Peyer's patch (tissue), 4 donors: ENCODE measurements around the gene HTR7.

Source experiments
- POLR2A ChIP-seq, 2 donors: fragments of 450-650 bp; IDR thresholded peaks; one replicate each; pipeline ENCODE4 v1.5.1; 2017; ENCODE audit warnings: antibody characterized with exemption in 2 of 2, mild to moderate bottlenecking in 2 of 2, moderate library complexity in 2 of 2
- TF ChIP-seq, protein P1 (sequence below), 6 experiments: fragments of 450-650 bp in 4 of 6; fragments of 200-600 bp in 2 of 6; sonication (generic) in 1 of 6; IDR thresholded peaks; one replicate each; pipeline ENCODE4 v1.5.1; 2017 to 2019; ENCODE audit warnings: antibody characterized with exemption in 6 of 6, mild to moderate bottlenecking in 3 of 6, moderate library complexity in 1 of 6

DNA sequence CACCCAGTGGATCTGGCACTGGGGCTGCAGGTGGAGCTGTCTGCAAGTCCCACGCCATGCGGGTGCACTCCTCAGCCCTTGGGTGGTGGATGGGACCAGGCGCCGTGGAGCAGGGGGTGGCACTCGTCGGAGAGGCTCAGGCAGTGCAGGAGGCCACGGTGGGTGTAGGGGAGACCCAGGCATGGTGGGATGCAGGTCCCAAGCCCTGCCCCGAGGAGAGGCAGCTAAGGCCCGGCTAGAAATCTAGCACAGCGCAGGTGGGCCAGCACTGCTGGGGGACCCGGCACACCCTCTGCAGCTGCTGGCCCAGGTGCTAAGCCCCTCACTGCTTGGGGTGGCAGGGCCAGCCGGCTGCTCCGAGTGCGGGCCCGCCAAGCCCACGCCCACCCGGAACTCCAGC is 25.7 kb downstream of the HTR7 start:
- TF ChIP-seq, protein P1, sequence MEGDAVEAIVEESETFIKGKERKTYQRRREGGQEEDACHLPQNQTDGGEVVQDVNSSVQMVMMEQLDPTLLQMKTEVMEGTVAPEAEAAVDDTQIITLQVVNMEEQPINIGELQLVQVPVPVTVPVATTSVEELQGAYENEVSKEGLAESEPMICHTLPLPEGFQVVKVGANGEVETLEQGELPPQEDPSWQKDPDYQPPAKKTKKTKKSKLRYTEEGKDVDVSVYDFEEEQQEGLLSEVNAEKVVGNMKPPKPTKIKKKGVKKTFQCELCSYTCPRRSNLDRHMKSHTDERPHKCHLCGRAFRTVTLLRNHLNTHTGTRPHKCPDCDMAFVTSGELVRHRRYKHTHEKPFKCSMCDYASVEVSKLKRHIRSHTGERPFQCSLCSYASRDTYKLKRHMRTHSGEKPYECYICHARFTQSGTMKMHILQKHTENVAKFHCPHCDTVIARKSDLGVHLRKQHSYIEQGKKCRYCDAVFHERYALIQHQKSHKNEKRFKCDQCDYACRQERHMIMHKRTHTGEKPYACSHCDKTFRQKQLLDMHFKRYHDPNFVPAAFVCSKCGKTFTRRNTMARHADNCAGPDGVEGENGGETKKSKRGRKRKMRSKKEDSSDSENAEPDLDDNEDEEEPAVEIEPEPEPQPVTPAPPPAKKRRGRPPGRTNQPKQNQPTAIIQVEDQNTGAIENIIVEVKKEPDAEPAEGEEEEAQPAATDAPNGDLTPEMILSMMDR (IDR thresholded peaks at IDR 0.05): no peak
- no peak for TF ChIP-seq POLR2A (IDR thresholded peaks at IDR 0.05)
